ENCODE data around the gene STX3. TPM values are rescaled to one million over a fixed set of nuclear protein-coding genes. Genes with fewer than 3 reads are reported as not detected.

The STX3 gene
- total and polyA plus RNA-seq, 8 donors, result 12.1 to 21.5 (median 15.3) TPM

DNA sequence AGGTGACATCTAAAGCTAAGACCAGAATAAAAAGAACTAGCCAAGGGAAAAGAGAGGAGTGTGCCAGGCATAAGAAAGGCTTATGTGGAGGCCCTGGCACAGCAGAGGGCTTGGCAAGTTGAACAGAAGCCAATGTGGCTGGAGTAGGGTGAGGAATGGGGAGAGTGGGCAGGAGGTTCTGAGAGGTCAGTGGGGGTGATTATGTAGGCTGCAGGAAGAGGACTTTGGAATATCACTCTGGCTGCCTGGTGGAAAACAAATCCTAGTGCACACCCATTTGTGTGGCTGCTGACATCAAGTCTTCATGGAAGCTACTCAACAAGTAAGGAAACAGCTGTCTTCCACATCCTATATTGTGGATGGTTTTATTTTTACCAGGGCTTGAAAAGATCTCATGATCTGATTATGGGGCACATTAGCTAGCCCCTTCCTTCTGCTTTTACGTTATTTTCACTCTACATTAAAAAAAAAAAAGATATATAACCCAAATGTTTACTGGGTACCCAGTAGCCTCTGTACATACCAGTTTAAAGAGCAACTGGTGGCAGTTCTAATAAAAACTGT lies 52.0 kb downstream of the STX3 start:
- FAIRE-seq (no peak), ATAC-seq (no peak), DNase-seq (no peak)
- H3K4me1 ChIP-seq, result peaks cover 0 to 9% (median 5%) of the 10 kb centered on the region in 3 donors
- intact Hi-C loops (cut with DNase I), result no loop called here
- H3K9me3 ChIP-seq, result no peaks in the 10 kb centered on the region
- H3K36me3 ChIP-seq, result peaks cover 0 to 32% (median 0%) of the 10 kb centered on the region in 3 donors
- no peak overlapping the region for H3K4me3 ChIP-seq
- TF ChIP-seq, protein P1, sequence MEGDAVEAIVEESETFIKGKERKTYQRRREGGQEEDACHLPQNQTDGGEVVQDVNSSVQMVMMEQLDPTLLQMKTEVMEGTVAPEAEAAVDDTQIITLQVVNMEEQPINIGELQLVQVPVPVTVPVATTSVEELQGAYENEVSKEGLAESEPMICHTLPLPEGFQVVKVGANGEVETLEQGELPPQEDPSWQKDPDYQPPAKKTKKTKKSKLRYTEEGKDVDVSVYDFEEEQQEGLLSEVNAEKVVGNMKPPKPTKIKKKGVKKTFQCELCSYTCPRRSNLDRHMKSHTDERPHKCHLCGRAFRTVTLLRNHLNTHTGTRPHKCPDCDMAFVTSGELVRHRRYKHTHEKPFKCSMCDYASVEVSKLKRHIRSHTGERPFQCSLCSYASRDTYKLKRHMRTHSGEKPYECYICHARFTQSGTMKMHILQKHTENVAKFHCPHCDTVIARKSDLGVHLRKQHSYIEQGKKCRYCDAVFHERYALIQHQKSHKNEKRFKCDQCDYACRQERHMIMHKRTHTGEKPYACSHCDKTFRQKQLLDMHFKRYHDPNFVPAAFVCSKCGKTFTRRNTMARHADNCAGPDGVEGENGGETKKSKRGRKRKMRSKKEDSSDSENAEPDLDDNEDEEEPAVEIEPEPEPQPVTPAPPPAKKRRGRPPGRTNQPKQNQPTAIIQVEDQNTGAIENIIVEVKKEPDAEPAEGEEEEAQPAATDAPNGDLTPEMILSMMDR (IDR thresholded peaks at IDR 0.05), result no peak
- H3K27ac ChIP-seq, result no peak overlapping the region
- no peaks in the 10 kb centered on the region for H3K27me3 ChIP-seq
- 72 to 86% methylated on average over 1 of the region's 1 CpG for WGBS, 2 donors

DNA sequence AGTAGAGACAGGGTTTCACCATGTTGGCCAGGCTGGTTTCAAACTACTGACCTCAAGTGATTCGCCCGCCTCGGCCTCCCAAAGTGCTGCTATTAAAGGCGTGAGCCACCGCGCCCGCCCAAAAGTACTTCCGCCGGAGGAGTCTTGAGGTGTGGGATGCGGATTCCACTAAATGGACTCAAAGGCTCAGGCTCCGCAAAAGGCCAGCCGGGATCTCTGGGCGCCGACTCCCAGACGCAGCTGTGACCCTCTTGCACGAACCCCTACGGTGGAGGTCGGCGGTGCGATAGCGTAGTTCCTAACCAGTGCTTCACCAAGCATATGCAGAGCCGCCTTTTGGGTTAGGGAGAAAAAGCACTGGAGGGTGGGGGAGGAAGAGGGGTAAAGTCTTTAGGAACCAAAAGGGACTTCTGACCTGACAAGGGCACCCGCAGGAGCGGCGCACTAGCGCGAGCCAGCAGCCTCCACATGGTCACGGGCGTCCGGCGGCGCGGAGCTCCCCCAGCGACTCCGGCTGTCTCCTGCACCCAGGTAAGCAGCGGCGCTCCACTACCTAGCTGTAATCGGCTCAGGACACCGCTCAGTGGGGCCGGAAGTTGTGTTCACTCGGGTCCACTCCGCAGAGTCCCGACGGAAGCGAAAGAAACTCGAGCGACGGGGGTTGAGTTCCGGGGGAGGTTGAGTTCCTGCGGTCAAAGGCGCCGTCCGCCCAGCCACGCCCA lies 55.2 kb downstream of the STX3 start, which contains the start of gene MRPL16:
MRPL16 (minus strand) TSS at position 590 of the 722 bp plus-strand sequence; CDS start at position 470, 120 bp downstream.
- TF ChIP-seq, protein P1 (IDR thresholded peaks at IDR 0.05), result peak in 1 of 4 donors; percentile 11
- Histone ChIP-seq H3K4me3 (peak within 1 kb of the TSS; percentile 71 to 87 (median 82)), H3K9me3 (no peaks in the 10 kb centered on the region), H3K4me1 (peaks cover 0 to 9% (median 5%) of the 10 kb centered on the region in 3 donors), H3K36me3 (peaks cover 0 to 22% (median 0%) of the 10 kb centered on the region in 3 donors), H3K27me3 (no peaks in the 10 kb centered on the region), H3K27ac (peak within 1 kb of the TSS; percentile 74 to 82 (median 81))
- intact Hi-C loops (cut with DNase I), result no loop called here
- 0% methylated on average over 54 of the region's 54 CpGs for WGBS, 2 donors
- DNase-seq, result peak; percentile 89 to 97 (median 90)
- ATAC-seq, result peak; percentile 98 to 99 (median 98)
- no peak for FAIRE-seq

DNA sequence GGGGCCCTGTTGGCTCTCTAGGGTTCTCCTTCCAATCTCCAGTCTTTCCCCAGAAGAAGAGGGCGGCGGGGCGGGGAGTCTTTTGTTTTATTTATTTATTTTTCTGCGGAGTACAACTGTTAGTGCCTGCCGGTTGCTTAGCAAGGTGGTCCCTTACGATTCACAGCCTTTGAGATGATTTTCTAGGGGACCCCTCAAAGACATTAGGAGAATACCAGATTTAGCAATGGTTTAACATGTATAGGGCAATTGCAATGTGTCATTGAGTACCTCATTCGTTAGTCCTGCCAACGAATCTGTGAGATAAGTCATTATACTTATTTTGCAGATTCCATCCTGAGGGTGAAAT lies 55.7 kb downstream of the STX3 start:
- intact Hi-C loops (cut with DNase I), result no loop called here
- peak overlapping the region; percentile 74 to 82 (median 81) for H3K27ac ChIP-seq
- peak overlapping the region; percentile 71 to 87 (median 82) for H3K4me3 ChIP-seq
- H3K36me3 ChIP-seq, result peaks cover 0 to 20% (median 0%) of the 10 kb centered on the region in 3 donors
- no peaks in the 10 kb centered on the region for H3K9me3 ChIP-seq
- no peak for DNase-seq
- ATAC-seq, result no peak
- FAIRE-seq, result no peak
- TF ChIP-seq, protein P1 (IDR thresholded peaks at IDR 0.05), result no peak
- no peaks in the 10 kb centered on the region for H3K27me3 ChIP-seq
- 10 to 12% methylated on average over 8 of the region's 8 CpGs for WGBS, 2 donors
- peaks cover 0 to 9% (median 5%) of the 10 kb centered on the region in 3 donors for H3K4me1 ChIP-seq

DNA sequence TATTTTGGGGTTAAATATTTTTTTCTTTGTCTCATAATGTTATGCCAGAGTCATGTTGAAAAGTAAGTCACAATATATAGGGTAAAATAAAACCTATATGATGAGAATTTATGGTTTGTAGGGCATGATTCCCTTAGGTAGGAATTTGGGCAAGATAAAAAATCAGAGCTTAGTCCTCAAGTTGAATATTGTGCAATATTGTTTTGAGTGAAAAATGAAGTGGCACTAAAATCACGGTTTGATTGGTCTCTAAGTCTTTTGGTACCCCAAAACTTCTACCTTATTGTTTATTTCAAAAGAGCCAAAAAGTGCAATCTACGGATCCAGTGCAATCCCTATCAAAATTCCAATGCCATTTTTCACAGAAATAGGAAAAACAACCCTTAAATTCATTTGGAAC lies 57.0 kb downstream of the STX3 start:
- WGBS, 2 donors, result 76 to 81% methylated on average over 2 of the region's 2 CpGs
- Histone ChIP-seq H3K36me3 (peaks cover 0 to 6% (median 0%) of the 10 kb centered on the region in 3 donors), H3K4me3 (no peak overlapping the region), H3K4me1 (peaks cover 0 to 9% (median 5%) of the 10 kb centered on the region in 3 donors), H3K27me3 (no peaks in the 10 kb centered on the region), H3K9me3 (no peaks in the 10 kb centered on the region), H3K27ac (no peak overlapping the region)
- TF ChIP-seq, protein P1 (IDR thresholded peaks at IDR 0.05), result no peak
- intact Hi-C loops (cut with DNase I), result no loop called here
- ATAC-seq (no peak), DNase-seq (no peak), FAIRE-seq (no peak)
